T-cell (primary cell): Measurements from ENCODE around the gene DPEP3. TPM values are rescaled to one million over a fixed set of nuclear protein-coding genes. Genes with fewer than 3 reads are reported as not detected.
"Not testable (repeated sequence)": the region's sequence is repeated elsewhere in the genome, so short reads cannot be mapped to it uniquely, and the experiment has no call there.

Experiments
- ATAC-seq, 4 experiments: fragments of 200-7000 bp in 3 of 4; fragments of 150-1000 bp in 1 of 4; cut with Tn5 transposase; replicated peaks in 1 of 4; 1 replicate in 3 of 4; 2 replicates in 1 of 4; pipeline ENCODE4 v1.10.0; 2021; ENCODE audit warnings: moderate library complexity in 3 of 4, mild to moderate bottlenecking in 2 of 4, moderate number of reproducible peaks in 1 of 4
- CTCF ChIA-PET, 2 donors: fragments of 300-600 bp; sonication (Branson Sonifier 250); formaldehyde crosslinking; loops; one replicate each; lab custom pipeline; 2022; ENCODE audit warnings: antibody characterized with exemption in 2 of 2; lab: Charles Lee
- POLR2A ChIA-PET, 2 donors: fragments of 300-600 bp; sonication (Branson Sonifier 250); formaldehyde crosslinking; loops; one replicate each; lab custom pipeline; 2022; ENCODE audit warnings: antibody characterized with exemption in 2 of 2; lab: Charles Lee
- DNase-seq, 35 experiments: peaks; one replicate each; pipeline versions ENCODE4 v3.0.0 to v3.0.0-alpha.2; 2013 to 2023
- H3K27ac ChIP-seq: one replicate; pipeline ENCODE4 v1.5.1; 2013; ENCODE audit warnings: low read length
- H3K27me3 ChIP-seq, 2 experiments: replicated peaks in 1 of 2; 1 replicate in 1 of 2; 2 replicates in 1 of 2; pipeline versions ENCODE4 v1.6.1 to v1.7.0; 2013; ENCODE audit warnings: low read length in 1 of 2, mixed read lengths in 1 of 2; ENCODE audit not compliant: control insufficient read depth in 2 of 2, insufficient read depth in 2 of 2; ENCODE audit errors: extremely low read depth in 1 of 2
- H3K36me3 ChIP-seq, 2 donors: 1 replicate in 1 of 2; 2 replicates in 1 of 2; pipeline versions ENCODE4 v1.6.1 to v1.7.0; 2013; ENCODE audit warnings: low read length in 1 of 2; ENCODE audit not compliant: control insufficient read depth in 2 of 2, insufficient read depth in 1 of 2; ENCODE audit errors: extremely low read depth in 1 of 2
- H3K4me1 ChIP-seq, 2 experiments: 1 replicate in 1 of 2; 2 replicates in 1 of 2; pipeline versions ENCODE4 v1.6.1 to v1.7.0; 2013; ENCODE audit warnings: low read length in 2 of 2, mixed read lengths in 1 of 2; ENCODE audit not compliant: insufficient read depth in 2 of 2, control insufficient read depth in 1 of 2; ENCODE audit errors: extremely low read depth in 1 of 2
- H3K4me3 ChIP-seq, 2 donors: 1 replicate in 1 of 2; 2 replicates in 1 of 2; pipeline versions ENCODE4 v1.5.1 to v1.7.0; 2013; ENCODE audit warnings: mild to moderate bottlenecking in 2 of 2, low read length in 1 of 2, moderate library complexity in 1 of 2; ENCODE audit not compliant: control insufficient read depth in 1 of 2; ENCODE audit errors: extremely low read depth in 1 of 2
- H3K9me3 ChIP-seq: 2 replicates; pipeline ENCODE4 v1.7.0; 2013
- H3K27ac Mint-ChIP-seq, 2 donors: one replicate each; pipeline ENCODE4 v1.8.0; 2020 to 2021; ENCODE audit warnings: mild to moderate bottlenecking in 2 of 2, mixed read lengths in 2 of 2
- H3K27me3 Mint-ChIP-seq, 2 donors: one replicate each; pipeline ENCODE4 v1.8.0; 2021 to 2022; ENCODE audit warnings: mixed read lengths in 2 of 2
- H3K36me3 Mint-ChIP-seq: one replicate; pipeline ENCODE4 v1.8.0; 2021; ENCODE audit warnings: mixed read lengths
- H3K4me1 Mint-ChIP-seq, 3 donors: one replicate each; pipeline ENCODE4 v1.8.0; 2020 to 2022; ENCODE audit warnings: mixed read lengths in 3 of 3, mild to moderate bottlenecking in 1 of 3
- H3K4me3 Mint-ChIP-seq, 3 donors: one replicate each; pipeline ENCODE4 v1.8.0; 2020 to 2022; ENCODE audit warnings: mild to moderate bottlenecking in 3 of 3, mixed read lengths in 3 of 3, moderate library complexity in 3 of 3
- H3K9me3 Mint-ChIP-seq, 3 donors: one replicate each; pipeline ENCODE4 v1.8.0; 2020 to 2022; ENCODE audit warnings: mixed read lengths in 3 of 3
- WGBS: methylation state at CpG from one replicate; pipeline ENCODE4 v1.1.5; 2013; ENCODE audit warnings: missing lambda C conversion rate; ENCODE audit not compliant: insufficient coverage; 5-methylcytosine and 5-hydroxymethylcytosine counted together
- total RNA-seq, 35 experiments: library from RNA in 6 of 35; stranded (reverse) in 6 of 35; fragments of 120-200 nt in 1 of 35; gene quantifications; one replicate each; pipeline versions ENCODE4 v1.2.1 to v1.2.4 and lab custom pipeline; 2013 to 2026

The DPEP3 gene
- total RNA-seq, 5 donors from 2014 or later (not counting 1 experiment from before 2014, with no cell fraction given), result 0.48 to 1.5 (median 1.1) TPM

- DNase-seq (no peak), ATAC-seq (no peak)
- ChIA-PET CTCF (interaction anchor here (0.5 to 0.6 kb wide), 2 partner anchors 24 to 25 kb away, joined by 3 read pairs; no protein-coding TSS in a partner anchor), POLR2A (no interaction called here)
- Histone ChIP-seq H3K27ac (no peak overlapping the region), H3K4me1 (peaks cover 11 to 27% of the 10 kb centered on the region in 2 experiments), H3K4me3 (no peak overlapping the region), H3K27me3 (no peaks in the 10 kb centered on the region), H3K9me3 (no peaks in the 10 kb centered on the region), H3K36me3 (peaks cover 0 to 16% of the 10 kb centered on the region in 2 donors)
- H3K9me3 Mint-ChIP-seq, result no peaks in the 10 kb centered on the region
- H3K4me1 Mint-ChIP-seq, result peaks cover 23 to 30% (median 28%) of the 10 kb centered on the region in 3 donors
- H3K27me3 Mint-ChIP-seq, result no peaks in the 10 kb centered on the region
- 100% methylated on average over 1 of the region's 8 CpGs for WGBS
- peaks cover 10% of the 10 kb centered on the region for H3K36me3 Mint-ChIP-seq
- H3K27ac Mint-ChIP-seq, result no peak overlapping the region
- H3K4me3 Mint-ChIP-seq, result no peak overlapping the region
These were observed 38.9 kb upstream of the DPEP3 start for GRCh38 chr16:68019167-68019680.

DNA sequence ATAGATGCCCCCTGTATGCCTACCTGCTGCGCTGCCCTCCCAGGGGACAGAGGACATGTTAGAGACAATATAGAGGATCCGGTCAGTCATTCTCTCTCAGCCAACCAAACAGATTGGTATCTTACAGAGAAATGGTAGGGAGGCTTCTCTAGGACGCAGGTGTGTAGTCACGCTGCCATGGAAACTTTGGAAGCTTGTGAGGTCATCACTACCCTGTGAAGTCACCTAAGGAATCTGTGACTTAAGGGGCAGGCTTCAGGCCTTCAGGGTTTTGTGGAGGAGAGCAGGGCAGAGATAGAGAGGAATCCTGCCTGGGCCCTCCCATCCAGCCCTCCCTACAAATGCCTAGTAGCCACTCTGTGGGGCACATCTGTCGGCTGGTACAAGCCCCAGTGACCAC lies 35.4 kb upstream of the DPEP3 start, which contains the start of gene DPEP2NB:
Gene DPEP2NB (minus strand): TSS at position 231 of the 400 bp plus-strand sequence. CDS start 141 bp downstream, at position 90.
- no peak within 1 kb of the TSS for H3K4me3 Mint-ChIP-seq
- POLR2A ChIA-PET, result interaction anchor here in 1 of 2 donors (0.6 kb wide), 1 partner anchor 14 kb away, joined by 4 read pairs; no protein-coding TSS in a partner anchor

DNA sequence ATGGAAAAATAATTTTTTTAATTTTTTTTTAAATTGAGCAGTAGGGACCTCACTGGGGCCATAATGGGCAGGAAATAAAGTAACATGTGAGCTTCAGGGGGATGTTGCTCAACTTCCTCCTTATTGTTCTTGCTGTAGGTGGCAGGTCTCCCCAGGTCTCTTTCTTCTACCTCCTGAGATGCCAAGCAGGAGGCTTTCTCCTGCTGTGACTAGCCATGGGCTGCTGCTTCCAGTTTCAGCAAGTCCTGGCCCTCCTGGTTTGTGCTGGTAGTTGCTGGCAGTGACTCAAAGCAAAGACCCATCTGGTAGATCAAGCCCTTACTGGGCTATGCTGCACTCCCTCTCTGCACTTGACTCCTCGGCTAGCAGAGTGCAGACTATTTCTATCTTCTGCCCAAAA lies 33.1 kb upstream of the DPEP3 start:
- POLR2A ChIA-PET, result interaction anchor here in 1 of 2 donors (0.7 kb wide), 1 partner anchor 207 kb away, joined by 3 read pairs; the partner anchor contains the start of gene RANBP10
- peak overlapping the region in 1 of 3 donors; percentile 33 for H3K4me3 Mint-ChIP-seq
- H3K9me3 ChIP-seq, result no peaks in the 10 kb centered on the region
- H3K9me3 Mint-ChIP-seq, result no peaks in the 10 kb centered on the region
- no peaks in the 10 kb centered on the region for H3K36me3 Mint-ChIP-seq
- H3K27me3 ChIP-seq, result no peaks in the 10 kb centered on the region
- CTCF ChIA-PET, result no interaction called here
- peaks cover 2 to 15% of the 10 kb centered on the region in 2 experiments for H3K4me1 ChIP-seq
- no CpG with 5 or more reads among the region's 1 CpG for WGBS
- H3K27ac ChIP-seq, result no peak overlapping the region
- H3K4me3 ChIP-seq, result no peak overlapping the region
- DNase-seq (peak in 1 of 35 experiments; percentile 11), ATAC-seq (peak in 3 of 4 experiments; percentile 44 to 79 (median 61))
- peak overlapping the region; percentile 16 to 87 for H3K27ac Mint-ChIP-seq
- H3K36me3 ChIP-seq, result no peaks in the 10 kb centered on the region
- peaks cover 7 to 25% (median 16%) of the 10 kb centered on the region in 3 donors for H3K4me1 Mint-ChIP-seq
- H3K27me3 Mint-ChIP-seq, result no peaks in the 10 kb centered on the region

More for the DNA sequence above, 35.4 kb upstream of the DPEP3 start, which contains the start of gene DPEP2NB:
- Mint-ChIP-seq H3K4me1 (peaks cover 7 to 10% (median 8%) of the 10 kb centered on the region in 3 donors), H3K9me3 (no peaks in the 10 kb centered on the region), H3K36me3 (no peaks in the 10 kb centered on the region), H3K27ac (peak within 1 kb of the TSS in 1 of 2 donors; percentile 18), H3K27me3 (no peaks in the 10 kb centered on the region)
- H3K4me3 ChIP-seq, result no peak within 1 kb of the TSS
- H3K27ac ChIP-seq, result no peak within 1 kb of the TSS
- CTCF ChIA-PET, result no interaction called here
- DNase-seq (no peak), ATAC-seq (no peak)
- WGBS, result no CpG with 5 or more reads among the region's 5 CpGs
- no peaks in the 10 kb centered on the region for H3K9me3 ChIP-seq
- H3K27me3 ChIP-seq, result no peaks in the 10 kb centered on the region
- H3K4me1 ChIP-seq, result peaks cover 2 to 11% of the 10 kb centered on the region in 2 experiments
- H3K36me3 ChIP-seq, result peaks cover 0 to 3% of the 10 kb centered on the region in 2 donors

DNA sequence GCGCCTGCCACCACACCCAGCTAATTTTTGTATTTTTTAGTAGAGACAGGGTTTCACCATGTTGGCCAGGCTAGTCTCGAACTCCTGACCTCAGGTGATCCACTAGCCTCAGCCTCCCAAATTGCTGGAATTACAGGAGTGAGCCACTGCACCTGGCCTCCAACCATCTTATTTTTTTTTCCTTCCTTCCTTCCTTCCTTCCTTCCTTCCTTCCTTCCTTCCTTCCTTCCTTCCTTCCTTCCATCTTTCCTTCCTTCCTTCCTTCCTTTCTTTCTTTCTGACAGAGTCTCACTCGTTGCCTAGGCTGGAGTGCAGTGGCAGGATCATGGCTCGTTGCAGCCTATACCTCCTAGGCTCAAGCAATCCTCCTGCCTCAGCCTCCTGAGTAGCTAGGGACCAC lies 29.6 kb upstream of the DPEP3 start:
- H3K9me3 Mint-ChIP-seq, H3K27me3 ChIP-seq, H3K36me3 Mint-ChIP-seq, H3K9me3 ChIP-seq, H3K27ac ChIP-seq, POLR2A ChIA-PET, DNase-seq, H3K36me3 ChIP-seq, H3K27me3 Mint-ChIP-seq, ATAC-seq, H3K4me3 Mint-ChIP-seq, CTCF ChIA-PET, H3K4me3 ChIP-seq: not testable (repeated sequence)
- Mint-ChIP-seq H3K27ac (peak overlapping the region; percentile 48 to 74), H3K4me1 (peaks cover 25 to 43% (median 35%) of the 10 kb centered on the region in 3 donors)
- peaks cover 19 to 39% of the 10 kb centered on the region in 2 experiments for H3K4me1 ChIP-seq
- 100% methylated on average over 1 of the region's 4 CpGs for WGBS

DNA sequence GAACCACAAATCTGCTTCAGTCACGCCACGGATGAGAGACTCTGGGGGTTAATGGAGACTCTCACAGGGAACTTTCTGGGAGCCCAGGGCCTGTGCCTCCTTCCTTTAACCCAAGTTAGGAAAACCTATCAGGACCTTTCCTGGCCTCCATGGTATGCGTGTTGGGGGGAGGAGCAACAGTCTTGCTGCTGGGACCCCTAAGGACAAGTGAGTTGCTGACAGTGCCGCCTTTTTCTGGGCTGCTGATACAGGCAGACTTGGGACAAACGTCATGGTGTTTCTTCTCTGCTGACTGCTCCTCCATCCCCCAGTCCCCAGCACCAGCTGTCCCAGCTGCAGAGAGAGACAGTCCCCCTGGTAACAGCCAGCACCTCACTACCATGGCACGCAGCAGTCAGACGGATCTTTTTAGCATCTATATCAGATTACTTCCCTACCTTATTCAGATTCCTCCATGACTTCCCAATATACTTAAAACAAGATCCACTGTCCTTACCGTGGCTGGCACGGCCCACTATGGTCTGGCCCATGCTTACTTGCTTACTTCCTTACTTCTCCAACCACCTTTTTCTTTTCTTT lies 28.9 kb upstream of the DPEP3 start:
- Mint-ChIP-seq H3K4me1 (peaks cover 30 to 46% (median 39%) of the 10 kb centered on the region in 3 donors), H3K9me3 (no peaks in the 10 kb centered on the region), H3K4me3 (no peak overlapping the region), H3K27ac (peak overlapping the region; percentile 27 to 74), H3K27me3 (no peaks in the 10 kb centered on the region), H3K36me3 (no peaks in the 10 kb centered on the region)
- 92% methylated on average over 7 of the region's 9 CpGs for WGBS
- DNase-seq, result no peak
- Histone ChIP-seq H3K4me1 (peaks cover 19 to 45% of the 10 kb centered on the region in 2 experiments), H3K36me3 (no peaks in the 10 kb centered on the region), H3K9me3 (no peaks in the 10 kb centered on the region), H3K27me3 (no peaks in the 10 kb centered on the region), H3K27ac (no peak overlapping the region), H3K4me3 (no peak overlapping the region)
- ChIA-PET CTCF (no interaction called here), POLR2A (no interaction called here)
- ATAC-seq, result no peak

DNA sequence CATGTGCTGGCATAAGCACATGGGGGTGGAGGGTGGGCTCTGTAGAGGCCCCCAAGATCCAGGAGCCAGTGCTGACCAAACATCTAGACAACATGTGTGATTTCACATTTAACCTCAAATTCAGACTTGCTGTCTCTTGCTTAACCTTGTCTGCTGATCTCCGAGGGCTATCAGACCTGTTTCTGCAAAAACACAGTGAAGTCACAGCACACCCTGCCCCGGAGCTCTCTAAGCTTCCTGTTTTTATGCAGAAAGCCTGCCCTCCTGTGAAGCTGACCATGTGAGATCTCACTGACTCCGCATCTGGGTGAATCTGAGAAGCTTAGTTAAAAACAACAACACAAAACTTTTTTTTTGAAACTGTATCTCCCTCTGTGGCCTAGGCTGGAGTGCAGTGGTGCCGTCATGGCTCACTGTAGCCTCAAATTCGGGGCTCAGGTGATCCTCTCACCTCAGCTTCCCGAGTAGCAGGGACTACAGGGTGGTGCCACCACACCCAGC lies 25.5 kb upstream of the DPEP3 start:
- 7% methylated on average over 5 of the region's 6 CpGs for WGBS
- Mint-ChIP-seq H3K27ac (peak overlapping the region; percentile 96 to 100), H3K27me3 (no peaks in the 10 kb centered on the region), H3K9me3 (no peaks in the 10 kb centered on the region), H3K36me3 (no peaks in the 10 kb centered on the region), H3K4me3 (peak overlapping the region; percentile 5 to 57 (median 44)), H3K4me1 (peaks cover 41 to 52% (median 47%) of the 10 kb centered on the region in 3 donors)
- H3K4me3 ChIP-seq, result no peak overlapping the region
- ChIA-PET CTCF (interaction anchor here in 1 of 2 donors (0.7 to 1.0 kb wide), 2 partner anchors 11 to 14 kb away, joined by 3 to 4 read pairs; no protein-coding TSS in a partner anchor), POLR2A (interaction anchor here in 1 of 2 donors (0.5 to 1.2 kb wide), 3 partner anchors 17 to 199 kb away, joined by 3 to 9 read pairs (median 6); partner anchors contain the start of genes DDX28, DUS2 and TSNAXIP1)
- DNase-seq (peak; percentile 33 to 87 (median 61)), ATAC-seq (peak; percentile 96 to 100 (median 99))
- no peaks in the 10 kb centered on the region for H3K36me3 ChIP-seq
- H3K27me3 ChIP-seq, result no peaks in the 10 kb centered on the region
- peak overlapping the region; percentile 75 for H3K27ac ChIP-seq
- no peaks in the 10 kb centered on the region for H3K9me3 ChIP-seq
- peaks cover 19 to 58% of the 10 kb centered on the region in 2 experiments for H3K4me1 ChIP-seq
